ENCODE results near the gene NANP.

Gene NANP

DNA sequence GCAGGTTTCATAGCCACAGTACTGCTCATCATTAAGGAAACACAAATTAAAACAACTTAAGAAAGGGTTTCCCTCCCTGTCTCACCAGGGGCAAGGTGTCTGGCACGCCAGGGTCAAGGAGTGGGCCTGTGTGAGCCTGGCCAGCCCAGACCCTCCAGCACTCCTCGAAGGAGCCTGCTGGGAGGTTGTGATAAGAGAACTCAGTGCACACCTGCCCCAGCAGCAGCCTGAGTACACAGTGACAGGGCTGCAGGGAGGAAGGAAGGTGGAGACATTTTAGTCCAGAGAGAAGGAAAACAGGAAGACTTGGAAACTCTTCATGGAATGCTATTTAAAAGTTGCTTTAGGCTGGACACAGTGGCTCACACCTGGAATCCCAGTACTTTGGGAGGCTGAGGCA is 52.6 kb downstream of the NANP start:
- no peak for DNase-seq (ENCODE audit: low spot score)

DNA sequence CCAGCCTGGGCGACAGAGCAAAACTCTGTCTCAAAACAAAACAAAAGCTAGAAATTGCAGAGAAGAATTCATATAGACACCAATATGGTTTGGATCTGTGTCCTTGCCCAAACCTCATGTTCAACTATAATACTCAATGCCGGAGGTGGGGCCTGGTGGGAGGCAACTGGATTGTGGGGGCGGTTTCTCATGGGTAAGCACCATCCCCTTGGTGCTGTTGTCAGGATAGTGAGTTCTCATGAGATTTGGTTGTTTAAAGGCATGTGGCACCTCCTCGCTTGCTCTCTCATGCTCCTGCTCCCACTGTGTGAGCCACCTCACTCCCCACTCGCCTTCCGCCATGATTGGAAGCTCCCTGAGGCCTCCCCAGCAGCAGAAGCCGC is 53.7 kb downstream of the NANP start:
- DNase-seq (ENCODE audit: low spot score): no peak

DNA sequence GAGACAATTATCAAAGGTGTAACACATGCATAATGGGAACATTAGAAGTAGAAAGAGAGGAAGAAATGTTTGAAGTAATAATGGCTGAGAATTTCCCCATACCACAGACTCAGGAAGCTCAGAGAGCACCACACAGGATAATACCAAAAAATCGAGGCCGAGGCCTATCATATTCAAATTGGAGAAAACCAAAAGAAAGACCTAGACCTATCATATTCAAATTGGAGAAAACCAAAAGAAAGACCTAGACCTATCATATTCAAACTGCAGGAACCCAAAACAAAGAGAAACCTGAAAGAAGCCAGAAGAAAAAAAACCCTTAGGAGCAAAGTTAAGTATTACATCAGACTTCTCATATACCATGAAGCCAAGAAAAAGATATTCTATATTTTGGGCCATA is 56.5 kb downstream of the NANP start:
- DNase-seq (ENCODE audit: low spot score): no peak

DNA sequence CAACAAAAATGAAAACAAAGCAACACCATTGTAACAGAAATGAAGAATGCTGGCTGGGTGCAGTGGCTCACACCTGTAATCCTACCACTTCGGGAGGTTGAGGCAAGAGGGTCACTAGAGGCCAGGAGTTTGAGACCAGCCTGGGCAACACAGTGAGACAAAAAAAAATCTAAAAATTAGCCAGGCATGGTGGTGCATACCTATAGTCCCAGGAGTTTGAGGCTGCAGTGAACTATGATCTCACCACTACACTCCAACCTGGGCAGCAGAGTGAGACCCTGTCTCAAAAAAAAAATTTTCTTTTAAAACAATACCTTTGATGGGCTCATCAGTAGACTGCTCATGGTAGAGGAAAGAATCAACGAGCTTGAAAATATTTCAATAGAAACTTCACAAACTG is 57.0 kb downstream of the NANP start:
- DNase-seq (ENCODE audit: low spot score): no peak

DNA sequence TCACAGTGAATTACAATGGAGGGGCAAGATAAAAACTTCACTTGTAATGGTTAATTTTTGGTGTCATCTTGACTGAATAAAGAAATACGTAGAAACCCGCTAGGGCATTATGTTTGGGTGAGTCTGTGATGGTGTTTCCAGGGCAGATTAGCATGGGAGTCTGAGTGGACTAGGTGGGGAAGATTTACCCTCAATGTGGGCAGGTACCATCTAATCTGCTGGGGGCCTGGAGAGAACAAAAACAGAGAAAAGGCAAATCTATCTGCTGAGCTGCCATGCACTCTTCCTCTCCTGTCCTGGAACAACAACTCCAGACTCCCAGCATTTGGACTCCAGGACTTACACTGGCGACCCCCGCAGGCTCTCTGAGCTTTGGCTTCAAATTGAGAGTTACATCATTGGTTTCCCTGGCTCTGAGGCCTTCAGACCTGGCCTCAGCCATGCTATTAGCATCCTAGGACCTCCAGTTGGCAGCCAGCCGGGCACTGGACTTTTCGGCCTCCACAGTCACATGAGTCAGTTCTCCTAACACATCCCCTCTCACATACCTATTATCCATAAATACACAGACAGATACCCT is 58.1 kb downstream of the NANP start:
- no peak for DNase-seq (ENCODE audit: low spot score)

DNA sequence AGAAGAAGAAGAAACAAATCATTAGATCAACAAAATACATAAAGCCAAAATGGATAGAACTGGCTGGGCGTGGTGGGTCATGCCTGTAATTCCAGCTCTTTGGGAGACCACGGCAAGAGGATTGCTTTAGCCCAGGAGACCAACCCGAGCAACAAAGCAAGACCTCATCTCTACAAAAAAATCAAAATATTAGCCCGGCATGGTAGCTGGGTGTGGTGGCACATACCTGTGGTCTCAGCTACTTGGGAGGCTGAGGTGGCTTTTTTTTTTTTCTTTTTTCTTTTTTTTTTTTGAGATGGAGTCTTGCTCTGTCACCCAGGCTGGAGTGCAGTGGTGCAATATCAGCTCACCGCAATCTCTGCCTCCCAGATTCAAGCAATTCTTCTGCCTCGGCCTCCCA is 59.9 kb downstream of the NANP start:
- DNase-seq (ENCODE audit: low spot score): no peak

DNA sequence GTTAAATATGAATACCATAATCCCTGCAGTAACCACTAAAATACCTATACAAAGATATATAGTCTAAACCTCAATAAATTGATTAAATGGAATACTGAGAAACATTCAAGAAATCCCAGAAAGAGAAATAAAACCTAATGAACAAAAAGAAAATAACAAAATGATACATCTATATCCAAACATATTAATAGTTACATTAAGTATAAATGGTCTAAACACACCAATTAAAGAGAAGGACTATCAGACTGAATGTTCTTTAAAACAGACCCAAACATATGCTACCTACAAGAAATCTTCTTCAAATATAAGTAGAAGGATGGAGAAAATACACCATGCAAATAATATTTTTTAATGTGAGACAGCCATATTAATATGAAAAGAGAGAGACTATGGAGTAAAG is 60.5 kb downstream of the NANP start:
- no peak for DNase-seq (ENCODE audit: low spot score)

Data from hematopoietic multipotent progenitor cell treated with erythropoietin and hydrocortisone succinate and interleukin-3 and kit ligand, for 15 days (in vitro differentiated cells).